ENCODE data around the gene MAP3K20. TPM values are rescaled to one million over a fixed set of nuclear protein-coding genes. Genes with fewer than 3 reads are reported as not detected.

MAP3K20 gene
- total RNA-seq, 1 experiment from 2014 or later: 150 TPM

DNA sequence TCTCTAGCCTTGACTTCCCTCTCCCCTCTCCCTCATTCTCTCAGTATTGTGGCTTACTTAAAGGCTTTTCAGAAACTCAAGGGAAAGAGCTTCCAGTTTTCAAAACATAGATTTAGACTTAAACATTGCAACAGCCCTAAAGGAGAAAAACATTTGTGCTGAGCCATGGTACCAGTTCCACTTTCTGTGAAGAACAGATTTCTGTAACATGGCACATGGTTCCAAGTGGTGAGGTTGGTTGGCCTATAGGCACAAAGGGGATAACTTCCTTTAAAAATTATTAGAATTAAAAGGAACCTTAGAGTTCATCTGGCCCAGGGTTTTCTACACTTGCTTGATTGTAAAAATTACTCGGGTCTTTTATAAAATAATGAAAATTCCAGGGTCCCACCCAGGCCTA, 140.4 kb downstream of the MAP3K20 start:
- H3K9me3 Mint-ChIP-seq (ENCODE audit: unreplicated experiment): no peaks in the 10 kb centered on the region
- POLR2A ChIA-PET: interaction anchor here (0.7 to 1.1 kb wide), 2 partner anchors 144 to 188 kb away, joined by 3 read pairs; no protein-coding TSS in a partner anchor
- BruUV-seq (replicated peaks): no TSS peak
- peaks cover 44% of the 10 kb centered on the region for H3K36me3 Mint-ChIP-seq (ENCODE audit: insufficient read depth, unreplicated experiment)
- peaks cover 9% of the 10 kb centered on the region for H3K4me1 Mint-ChIP-seq (ENCODE audit: insufficient read depth, unreplicated experiment)
- no peak overlapping the region for H3K4me3 Mint-ChIP-seq (ENCODE audit: unreplicated experiment)
- H3K27ac Mint-ChIP-seq (ENCODE audit: low read depth, unreplicated experiment): peak overlapping the region; percentile 27
- no peak for DNase-seq (ENCODE audit: unreplicated experiment)
- TF ChIP-seq, protein P1, sequence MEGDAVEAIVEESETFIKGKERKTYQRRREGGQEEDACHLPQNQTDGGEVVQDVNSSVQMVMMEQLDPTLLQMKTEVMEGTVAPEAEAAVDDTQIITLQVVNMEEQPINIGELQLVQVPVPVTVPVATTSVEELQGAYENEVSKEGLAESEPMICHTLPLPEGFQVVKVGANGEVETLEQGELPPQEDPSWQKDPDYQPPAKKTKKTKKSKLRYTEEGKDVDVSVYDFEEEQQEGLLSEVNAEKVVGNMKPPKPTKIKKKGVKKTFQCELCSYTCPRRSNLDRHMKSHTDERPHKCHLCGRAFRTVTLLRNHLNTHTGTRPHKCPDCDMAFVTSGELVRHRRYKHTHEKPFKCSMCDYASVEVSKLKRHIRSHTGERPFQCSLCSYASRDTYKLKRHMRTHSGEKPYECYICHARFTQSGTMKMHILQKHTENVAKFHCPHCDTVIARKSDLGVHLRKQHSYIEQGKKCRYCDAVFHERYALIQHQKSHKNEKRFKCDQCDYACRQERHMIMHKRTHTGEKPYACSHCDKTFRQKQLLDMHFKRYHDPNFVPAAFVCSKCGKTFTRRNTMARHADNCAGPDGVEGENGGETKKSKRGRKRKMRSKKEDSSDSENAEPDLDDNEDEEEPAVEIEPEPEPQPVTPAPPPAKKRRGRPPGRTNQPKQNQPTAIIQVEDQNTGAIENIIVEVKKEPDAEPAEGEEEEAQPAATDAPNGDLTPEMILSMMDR (IDR thresholded peaks at IDR 0.05; ENCODE audit: unreplicated experiment): no peak
- no peaks in the 10 kb centered on the region for H3K27me3 Mint-ChIP-seq (ENCODE audit: insufficient read depth, unreplicated experiment)
- CTCF ChIA-PET: interaction anchor here (0.6 to 13.2 kb wide), 12 partner anchors 9 to 789 kb away, joined by 3 to 237 read pairs (median 4); no protein-coding TSS in a partner anchor
- intact Hi-C loops (cut with micrococcal nuclease): loop anchor here (10.0 kb wide), 1 partner anchor 411 kb away; no protein-coding TSS in a partner anchor

DNA sequence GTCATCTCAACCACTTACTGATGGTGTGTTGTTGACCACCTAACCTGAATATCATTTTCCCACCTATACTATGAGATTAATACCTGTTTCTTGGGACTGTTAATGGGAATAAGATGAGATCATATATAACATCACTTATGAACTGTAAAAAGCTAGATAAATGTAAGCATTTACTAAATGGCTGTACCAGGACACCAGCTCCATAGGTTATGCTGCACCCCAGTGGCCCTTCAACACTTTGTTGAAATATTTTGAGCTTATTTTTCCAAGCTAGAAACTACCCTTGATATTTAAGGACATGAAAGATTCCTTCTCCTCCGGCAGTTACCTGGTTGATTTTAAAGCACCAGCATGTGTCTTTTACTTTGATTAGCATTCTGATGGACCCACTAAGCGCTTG, 141.0 kb downstream of the MAP3K20 start:
- POLR2A ChIA-PET: interaction anchor here (1.1 kb wide), 1 partner anchor 189 kb away, joined by 3 read pairs; no protein-coding TSS in a partner anchor
- CTCF ChIA-PET: interaction anchor here (0.6 to 13.2 kb wide), 14 partner anchors 10 to 414 kb away, joined by 3 to 237 read pairs (median 3); no protein-coding TSS in a partner anchor
- no peaks in the 10 kb centered on the region for H3K27me3 Mint-ChIP-seq (ENCODE audit: insufficient read depth, unreplicated experiment)
- BruUV-seq (replicated peaks): no TSS peak
- no peak overlapping the region for H3K4me3 Mint-ChIP-seq (ENCODE audit: unreplicated experiment)
- no peak overlapping the region for H3K27ac Mint-ChIP-seq (ENCODE audit: low read depth, unreplicated experiment)
- intact Hi-C loops (cut with micrococcal nuclease): loop anchor here (10.0 kb wide), 1 partner anchor 412 kb away; no protein-coding TSS in a partner anchor
- peaks cover 44% of the 10 kb centered on the region for H3K36me3 Mint-ChIP-seq (ENCODE audit: insufficient read depth, unreplicated experiment)
- peaks cover 9% of the 10 kb centered on the region for H3K4me1 Mint-ChIP-seq (ENCODE audit: insufficient read depth, unreplicated experiment)
- no peak for DNase-seq (ENCODE audit: unreplicated experiment)
- H3K9me3 Mint-ChIP-seq (ENCODE audit: unreplicated experiment): no peaks in the 10 kb centered on the region
- TF ChIP-seq, protein P1 (IDR thresholded peaks at IDR 0.05; ENCODE audit: unreplicated experiment): no peak

DNA sequence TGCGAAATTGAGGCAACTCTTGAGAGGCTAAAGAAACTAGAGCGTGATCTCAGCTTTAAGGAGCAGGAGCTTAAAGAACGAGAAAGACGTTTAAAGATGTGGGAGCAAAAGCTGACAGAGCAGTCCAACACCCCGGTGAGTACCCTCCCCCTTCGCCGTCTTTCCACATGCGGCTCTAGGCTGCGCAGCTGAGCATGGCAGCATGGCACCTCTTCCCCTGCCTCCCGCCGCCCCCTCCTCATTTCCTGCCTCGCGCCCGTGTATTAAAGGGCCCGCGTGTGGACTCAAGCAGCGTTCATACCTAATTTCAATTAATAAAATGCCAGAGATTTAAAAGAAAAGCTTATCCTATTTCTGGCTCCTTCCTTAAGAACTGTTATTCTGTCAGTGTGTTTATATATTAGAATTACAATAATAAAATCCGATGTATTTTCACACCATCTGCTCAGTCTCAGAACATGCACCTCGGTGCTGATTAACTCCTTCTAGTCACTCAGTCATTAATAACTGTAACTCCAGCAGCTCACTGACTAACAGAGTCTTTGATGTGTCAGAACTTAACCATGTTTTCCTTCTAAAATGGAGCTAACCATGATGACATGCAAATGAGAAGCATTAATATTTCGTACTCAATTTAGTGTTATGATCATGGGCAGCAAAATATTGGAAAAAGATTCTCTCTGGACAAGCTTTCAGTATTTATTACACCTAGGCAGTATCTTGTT, 141.6 kb downstream of the MAP3K20 start:
- H3K4me3 Mint-ChIP-seq (ENCODE audit: unreplicated experiment): no peak overlapping the region
- no peaks in the 10 kb centered on the region for H3K9me3 Mint-ChIP-seq (ENCODE audit: unreplicated experiment)
- H3K27ac Mint-ChIP-seq (ENCODE audit: low read depth, unreplicated experiment): no peak overlapping the region
- BruUV-seq (replicated peaks): no TSS peak
- no peaks in the 10 kb centered on the region for H3K27me3 Mint-ChIP-seq (ENCODE audit: insufficient read depth, unreplicated experiment)
- intact Hi-C loops (cut with micrococcal nuclease): loop anchor here (10.0 kb wide), 1 partner anchor 412 kb away; no protein-coding TSS in a partner anchor
- POLR2A ChIA-PET: interaction anchor here (0.9 to 1.8 kb wide), 6 partner anchors 9 to 190 kb away, joined by 3 to 6 read pairs (median 4); no protein-coding TSS in a partner anchor
- TF ChIP-seq, protein P1 (IDR thresholded peaks at IDR 0.05; ENCODE audit: unreplicated experiment): no peak
- H3K4me1 Mint-ChIP-seq (ENCODE audit: insufficient read depth, unreplicated experiment): peaks cover 9% of the 10 kb centered on the region
- DNase-seq (ENCODE audit: unreplicated experiment): no peak
- peaks cover 43% of the 10 kb centered on the region for H3K36me3 Mint-ChIP-seq (ENCODE audit: insufficient read depth, unreplicated experiment)
- CTCF ChIA-PET: interaction anchor here (0.5 to 13.2 kb wide), 17 partner anchors 10 to 414 kb away, joined by 3 to 237 read pairs (median 3); no protein-coding TSS in a partner anchor

All from MCF 10A (cell line).